ENCODE data around the gene BAHD1.

The BAHD1 gene

DNA sequence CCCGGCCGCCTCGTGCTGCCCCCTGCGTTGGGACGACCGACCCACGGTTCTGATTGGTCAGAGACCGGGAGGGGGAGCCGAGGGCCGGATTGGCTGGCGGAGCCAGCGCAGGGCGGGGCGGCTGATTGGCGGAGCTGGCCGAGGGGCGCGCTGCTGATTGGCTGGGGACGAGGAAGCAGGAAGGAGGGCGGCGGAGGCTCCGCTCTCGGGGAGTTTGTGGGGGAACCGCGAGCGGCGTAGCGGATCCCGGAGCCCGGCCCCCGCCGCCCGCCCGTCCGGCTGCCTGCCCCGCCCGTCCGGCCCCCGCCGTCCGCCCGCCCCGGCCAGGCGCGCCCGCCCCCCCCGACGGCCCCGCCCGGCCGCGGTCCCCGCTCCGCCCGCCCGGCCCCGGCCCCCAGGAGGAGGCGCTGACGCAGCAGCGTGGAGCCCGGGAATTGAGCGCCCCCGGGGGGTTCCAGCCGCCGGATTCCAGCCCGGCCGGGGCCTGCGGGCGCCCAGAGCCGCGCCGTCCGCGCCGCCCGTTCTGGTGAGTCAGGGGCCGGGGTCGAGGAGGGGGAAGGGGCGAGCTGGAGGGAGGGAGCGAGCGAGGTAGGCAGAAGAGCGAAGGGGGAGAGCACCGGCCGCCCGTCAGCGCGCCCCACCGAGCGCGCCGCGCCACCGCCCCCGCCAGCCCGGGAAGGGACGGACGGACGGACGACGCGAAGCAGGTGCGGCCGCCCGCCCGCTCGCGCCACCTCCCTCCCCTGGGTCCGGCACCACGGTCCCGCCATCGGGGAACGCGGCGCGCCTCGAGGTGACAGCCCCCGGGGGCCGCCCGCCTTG is at the start of gene BAHD1:
Gene BAHD1 (plus strand): TSS at position 211 of the 822 bp plus-strand sequence. CDS start 17,512 bp downstream, outside the sequence.
- DNase-seq (ENCODE audit: low read depth, low spot score), result peak; percentile 92
- H3K36me3 ChIP-seq (ENCODE audit: insufficient read depth, insufficient read length, low read length), result peaks cover 9% of the 10 kb centered on the region
- no peaks in the 10 kb centered on the region for H3K9me3 ChIP-seq (ENCODE audit: insufficient read depth, low read length)
- peak within 1 kb of the TSS; percentile 92 for H3K9ac ChIP-seq (ENCODE audit: insufficient read length, low read depth)
- peaks cover 22% of the 10 kb centered on the region for H3K4me1 ChIP-seq (ENCODE audit: insufficient read depth, insufficient read length)
- peaks cover 6% of the 10 kb centered on the region for H3K27me3 ChIP-seq (ENCODE audit: insufficient read depth, insufficient read length)
- TF ChIP-seq SUZ12 (IDR thresholded peaks at IDR 0.05; ENCODE audit: extremely low read depth, insufficient read depth, insufficient read length) (no peak), YY1 (IDR thresholded peaks at IDR 0.05; ENCODE audit: insufficient read depth, insufficient read length) (no peak), ZNF274 (IDR thresholded peaks at IDR 0.05; ENCODE audit: low read depth, low read length) (no peak)
- peak within 1 kb of the TSS; percentile 75 for H3K4me3 ChIP-seq (ENCODE audit: insufficient read length, low read depth)

DNA sequence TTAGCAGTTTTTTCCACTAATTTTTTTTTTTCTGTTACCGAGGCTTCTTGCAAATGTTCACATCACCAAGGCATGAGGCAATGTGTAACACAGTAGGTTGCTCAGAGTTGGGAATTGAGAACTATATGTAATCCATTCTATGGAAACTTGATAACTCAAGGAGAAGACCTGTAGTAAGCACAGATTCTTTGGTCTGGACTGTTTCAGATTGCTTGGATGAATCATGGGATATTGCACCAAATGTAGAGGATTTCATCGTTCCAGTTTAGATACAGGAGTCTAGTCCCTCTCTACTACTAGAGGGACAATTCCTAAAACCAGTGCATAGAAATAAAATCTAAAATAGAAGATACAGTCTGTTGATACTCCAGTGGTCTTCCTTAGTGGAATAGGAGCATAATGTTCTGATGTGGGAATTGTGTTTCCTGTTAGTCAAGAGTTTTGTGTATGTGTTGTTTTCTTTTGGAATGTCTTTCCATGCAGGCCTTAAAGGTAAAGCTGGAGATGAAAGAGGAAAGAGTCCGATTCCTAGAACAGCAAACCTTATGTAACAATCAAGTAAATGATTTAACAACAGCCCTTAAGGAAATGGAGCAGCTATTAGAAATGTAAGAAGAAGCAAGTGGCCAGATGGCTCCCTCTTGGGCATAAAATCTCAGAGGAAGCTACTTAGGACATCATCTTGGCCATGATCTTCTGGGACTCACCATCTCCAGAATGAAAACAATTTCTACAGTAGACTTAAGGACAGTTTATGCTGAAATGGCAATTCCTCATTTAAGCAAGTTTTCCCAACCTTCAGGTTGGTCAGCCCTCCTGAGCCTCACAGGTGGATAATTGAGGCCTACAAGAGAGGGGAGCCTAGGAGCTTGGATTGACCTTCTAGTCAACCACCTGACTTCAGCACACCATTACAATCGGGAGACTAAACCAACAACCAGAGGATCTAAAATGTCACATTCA is 47.5 kb upstream of the BAHD1 start:
- H3K9ac ChIP-seq (ENCODE audit: insufficient read length, low read depth), result no peak overlapping the region
- H3K27me3 ChIP-seq (ENCODE audit: insufficient read depth, insufficient read length), result no peaks in the 10 kb centered on the region
- no peaks in the 10 kb centered on the region for H3K9me3 ChIP-seq (ENCODE audit: insufficient read depth, low read length)
- H3K36me3 ChIP-seq (ENCODE audit: insufficient read depth, insufficient read length, low read length), result peaks cover 54% of the 10 kb centered on the region
- no peak for DNase-seq (ENCODE audit: low read depth, low spot score)
- TF ChIP-seq ZNF274 (IDR thresholded peaks at IDR 0.05; ENCODE audit: low read depth, low read length), result no peak
- no peak for TF ChIP-seq YY1 (IDR thresholded peaks at IDR 0.05; ENCODE audit: insufficient read depth, insufficient read length)
- TF ChIP-seq SUZ12 (IDR thresholded peaks at IDR 0.05; ENCODE audit: extremely low read depth, insufficient read depth, insufficient read length), result no peak
- no peak overlapping the region for H3K4me3 ChIP-seq (ENCODE audit: insufficient read length, low read depth)
- no peaks in the 10 kb centered on the region for H3K4me1 ChIP-seq (ENCODE audit: insufficient read depth, insufficient read length)

DNA sequence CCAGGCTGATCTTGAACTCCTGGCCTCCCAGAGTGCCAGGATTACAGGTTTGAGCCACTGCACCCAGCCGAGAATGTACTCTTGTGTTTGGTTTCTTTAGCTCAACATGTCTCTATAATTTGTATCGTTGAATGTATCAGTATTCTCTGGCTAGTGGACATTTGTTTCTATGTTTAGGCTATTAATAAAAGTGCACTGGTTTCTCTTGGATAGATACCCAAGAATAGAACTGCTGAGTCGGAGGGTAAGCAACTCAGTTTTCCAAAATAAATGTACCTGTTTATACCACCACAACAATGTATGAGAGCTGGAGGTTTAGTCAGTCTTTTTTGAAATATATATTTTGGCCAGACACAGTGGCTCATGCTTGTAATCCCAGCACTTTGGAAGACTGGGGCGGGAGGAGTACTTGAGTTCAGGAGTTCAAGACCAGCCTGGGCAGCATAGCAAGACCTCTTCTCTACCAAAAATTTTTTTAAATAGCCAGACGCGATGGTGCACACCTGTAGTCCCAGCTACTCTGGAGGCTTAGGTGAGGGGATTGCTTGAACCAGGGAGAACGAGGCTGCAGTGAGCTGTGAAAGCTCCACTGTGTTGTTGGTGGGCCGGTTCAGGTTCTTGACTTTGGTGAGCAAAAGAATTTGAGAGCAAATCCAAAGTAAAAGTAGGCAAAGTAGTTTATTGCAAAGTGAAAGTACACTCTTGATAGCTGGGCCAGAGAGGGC is 42.9 kb upstream of the BAHD1 start:
- no peak overlapping the region for H3K4me3 ChIP-seq (ENCODE audit: insufficient read length, low read depth)
- no peaks in the 10 kb centered on the region for H3K27me3 ChIP-seq (ENCODE audit: insufficient read depth, insufficient read length)
- DNase-seq (ENCODE audit: low read depth, low spot score), result no peak
- peaks cover 27% of the 10 kb centered on the region for H3K36me3 ChIP-seq (ENCODE audit: insufficient read depth, insufficient read length, low read length)
- H3K9me3 ChIP-seq (ENCODE audit: insufficient read depth, low read length), result no peaks in the 10 kb centered on the region
- no peaks in the 10 kb centered on the region for H3K4me1 ChIP-seq (ENCODE audit: insufficient read depth, insufficient read length)
- no peak overlapping the region for H3K9ac ChIP-seq (ENCODE audit: insufficient read length, low read depth)
- TF ChIP-seq SUZ12 (IDR thresholded peaks at IDR 0.05; ENCODE audit: extremely low read depth, insufficient read depth, insufficient read length) (no peak), ZNF274 (IDR thresholded peaks at IDR 0.05; ENCODE audit: low read depth, low read length) (no peak), YY1 (IDR thresholded peaks at IDR 0.05; ENCODE audit: insufficient read depth, insufficient read length) (no peak)

DNA sequence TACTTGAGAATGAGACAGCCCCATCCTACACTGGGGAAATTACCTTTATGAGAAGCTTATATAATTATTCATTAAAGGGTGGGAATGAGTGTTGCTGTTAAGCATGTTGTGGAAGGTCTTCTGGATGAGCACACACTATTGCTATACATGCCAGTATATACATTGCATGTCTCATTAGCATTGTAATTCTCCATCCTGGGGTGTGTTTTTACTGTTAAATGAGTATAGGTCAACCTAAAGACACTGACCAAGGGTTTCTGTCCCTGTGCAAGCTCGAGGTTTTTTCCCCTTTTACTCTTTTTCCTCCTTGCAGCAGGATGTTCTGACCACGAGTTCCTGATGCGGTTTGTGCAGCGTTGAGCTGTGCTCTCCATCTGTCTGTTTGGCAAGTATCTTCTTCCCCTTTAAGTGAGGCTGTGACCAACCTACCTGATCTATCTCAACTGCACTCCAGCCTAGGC is 42.3 kb upstream of the BAHD1 start:
- DNase-seq (ENCODE audit: low read depth, low spot score), result no peak
- H3K9ac ChIP-seq (ENCODE audit: insufficient read length, low read depth), result no peak overlapping the region

DNA sequence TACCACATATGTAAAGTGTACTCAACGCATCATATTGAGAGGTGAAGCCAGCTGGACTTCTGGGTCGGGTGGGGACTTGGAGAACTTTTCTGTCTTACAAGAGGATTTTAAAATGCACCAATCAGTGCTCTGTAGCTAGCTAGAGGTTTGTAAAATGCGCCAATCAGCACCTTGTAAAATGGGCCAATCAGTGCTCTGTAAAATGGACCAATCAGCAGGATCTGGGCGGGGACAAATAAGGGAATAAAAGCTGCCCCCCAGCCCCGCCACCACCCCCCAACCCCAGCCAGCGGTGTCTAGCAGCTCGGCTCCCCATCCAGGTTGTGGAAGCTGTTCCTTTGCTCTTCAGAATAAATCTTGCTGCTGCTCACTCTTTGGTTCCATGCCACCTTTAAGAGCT is 41.4 kb upstream of the BAHD1 start:
- Histone ChIP-seq H3K4me3 (ENCODE audit: insufficient read length, low read depth) (no peak overlapping the region), H3K4me1 (ENCODE audit: insufficient read depth, insufficient read length) (no peaks in the 10 kb centered on the region), H3K27me3 (ENCODE audit: insufficient read depth, insufficient read length) (no peaks in the 10 kb centered on the region), H3K9ac (ENCODE audit: insufficient read length, low read depth) (no peak overlapping the region), H3K36me3 (ENCODE audit: insufficient read depth, insufficient read length, low read length) (peaks cover 13% of the 10 kb centered on the region), H3K9me3 (ENCODE audit: insufficient read depth, low read length) (no peaks in the 10 kb centered on the region)
- TF ChIP-seq SUZ12 (IDR thresholded peaks at IDR 0.05; ENCODE audit: extremely low read depth, insufficient read depth, insufficient read length) (no peak), YY1 (IDR thresholded peaks at IDR 0.05; ENCODE audit: insufficient read depth, insufficient read length) (no peak), ZNF274 (IDR thresholded peaks at IDR 0.05; ENCODE audit: low read depth, low read length) (no peak)
- no peak for DNase-seq (ENCODE audit: low read depth, low spot score)

More for the DNA sequence above, 42.3 kb upstream of the BAHD1 start:
- no peaks in the 10 kb centered on the region for H3K27me3 ChIP-seq (ENCODE audit: insufficient read depth, insufficient read length)
- H3K4me3 ChIP-seq (ENCODE audit: insufficient read length, low read depth), result no peak overlapping the region
- peaks cover 22% of the 10 kb centered on the region for H3K36me3 ChIP-seq (ENCODE audit: insufficient read depth, insufficient read length, low read length)
- H3K4me1 ChIP-seq (ENCODE audit: insufficient read depth, insufficient read length), result no peaks in the 10 kb centered on the region
- TF ChIP-seq SUZ12 (IDR thresholded peaks at IDR 0.05; ENCODE audit: extremely low read depth, insufficient read depth, insufficient read length), result no peak
- TF ChIP-seq ZNF274 (IDR thresholded peaks at IDR 0.05; ENCODE audit: low read depth, low read length), result no peak
- TF ChIP-seq YY1 (IDR thresholded peaks at IDR 0.05; ENCODE audit: insufficient read depth, insufficient read length), result no peak
- H3K9me3 ChIP-seq (ENCODE audit: insufficient read depth, low read length), result no peaks in the 10 kb centered on the region

DNA sequence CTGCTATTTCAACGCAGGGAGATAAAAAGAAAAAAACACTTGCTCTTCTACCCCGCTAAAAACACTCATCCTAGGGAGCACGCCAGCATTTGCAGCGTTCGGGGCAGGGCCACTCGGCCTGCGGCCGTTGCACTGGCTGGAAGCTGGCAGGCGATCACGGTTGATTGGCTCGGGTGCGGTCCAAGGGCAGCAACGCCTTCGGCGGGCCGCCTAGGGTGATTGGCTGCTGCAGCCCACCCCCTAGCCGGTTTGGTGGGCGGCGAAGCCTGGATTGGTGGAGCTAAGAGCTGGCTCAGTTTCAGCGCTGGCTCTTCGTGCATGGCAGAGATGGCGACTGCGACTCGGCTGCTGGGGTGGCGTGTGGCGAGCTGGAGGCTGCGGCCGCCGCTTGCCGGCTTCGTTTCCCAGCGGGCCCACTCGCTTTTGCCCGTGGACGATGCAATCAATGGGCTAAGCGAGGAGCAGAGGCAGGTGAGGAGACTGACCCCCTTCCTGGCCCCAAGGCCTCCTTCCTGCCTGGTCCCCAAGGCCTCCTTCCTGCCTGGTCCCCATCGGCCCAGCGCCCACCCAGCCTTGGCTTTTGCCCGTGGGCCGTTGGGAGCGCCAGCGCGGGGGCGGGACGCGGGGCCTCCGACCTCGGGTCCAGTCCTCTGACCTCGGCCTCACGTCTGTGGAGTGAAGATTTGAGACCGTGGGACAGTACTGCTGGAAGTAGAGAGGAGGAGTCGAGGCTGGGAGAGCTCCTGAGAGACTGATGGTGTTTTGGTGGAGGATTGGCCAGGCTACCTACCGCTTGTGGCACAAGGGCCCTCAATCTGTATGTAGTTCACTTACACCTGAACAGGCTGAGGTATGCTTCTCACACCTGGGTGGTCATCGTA is 35.0 kb upstream of the BAHD1 start, which contains the start of gene IVD:
Gene IVD (plus strand): TSS at position 295 of the 881 bp plus-strand sequence. CDS start 33 bp downstream, at position 328.
- DNase-seq (ENCODE audit: low read depth, low spot score), result peak; percentile 85
- Histone ChIP-seq H3K36me3 (ENCODE audit: insufficient read depth, insufficient read length, low read length) (peaks cover 40% of the 10 kb centered on the region), H3K4me3 (ENCODE audit: insufficient read length, low read depth) (peak within 1 kb of the TSS; percentile 92), H3K27me3 (ENCODE audit: insufficient read depth, insufficient read length) (no peaks in the 10 kb centered on the region), H3K9me3 (ENCODE audit: insufficient read depth, low read length) (no peaks in the 10 kb centered on the region), H3K4me1 (ENCODE audit: insufficient read depth, insufficient read length) (no peaks in the 10 kb centered on the region), H3K9ac (ENCODE audit: insufficient read length, low read depth) (peak within 1 kb of the TSS; percentile 97)
- TF ChIP-seq SUZ12 (IDR thresholded peaks at IDR 0.05; ENCODE audit: extremely low read depth, insufficient read depth, insufficient read length), result no peak
- TF ChIP-seq YY1 (IDR thresholded peaks at IDR 0.05; ENCODE audit: insufficient read depth, insufficient read length), result peak; percentile 33
- TF ChIP-seq ZNF274 (IDR thresholded peaks at IDR 0.05; ENCODE audit: low read depth, low read length), result no peak

Measured in NT2/D1 (cell line).